Panc1 (cell line): ENCODE results near the gene SPR.

Experiments used
- CTCF ChIP-seq: fragments of 450-650 bp; IDR thresholded peaks from 2 replicates; pipeline ENCODE4 v1.5.1; 2017; ENCODE audit warnings: mild to moderate bottlenecking
- POLR2AphosphoS5 ChIP-seq: IDR thresholded peaks from 2 replicates; pipeline ENCODE4 v1.6.1; 2012; ENCODE audit warnings: mild to moderate bottlenecking, low read depth, low read length, moderate library complexity

GRCh38 chr2:72914206-72914559, 27.0 kb downstream of the SPR start:
- no peak for TF ChIP-seq CTCF
- TF ChIP-seq POLR2AphosphoS5: no peak
